Smooth muscle cell of the pulmonary artery (primary cell): ENCODE measurements around the gene DIPK1C. TPM values are rescaled to one million over a fixed set of nuclear protein-coding genes. Genes with fewer than 3 reads are reported as not detected.

Experiments
- total RNA-seq: library from RNA; depleted of rRNA; stranded (reverse); fragments of >200 nt; gene quantifications from 2 replicates; pipeline ENCODE4 v1.2.3, GENCODE V29; 2014

The DIPK1C gene
- not detected in 2 replicates for total RNA-seq

GRCh38 chr18:74457043-74457724 is at the start of gene DIPK1C:
Gene DIPK1C (minus strand): TSS chr18:74457308. CDS start chr18:74457259, 49 bp downstream.

GRCh38 chr18:74495581-74496507 is 38.7 kb upstream of the DIPK1C start, which contains the start of gene CNDP2:
Gene CNDP2 (plus strand): TSS chr18:74496363. CDS start chr18:74499974, 3,611 bp downstream.

Other genes starting within 250 kb of the DIPK1C start
- 33.3 and 36.6 TPM in 2 replicates for gene CYB5A, start 165.3 kb downstream of the DIPK1C start, total RNA-seq
- gene C18orf63, start 141.5 kb downstream of the DIPK1C start, total RNA-seq, result not detected in 2 replicates
- 55.8 and 68.5 TPM in 2 replicates for gene CNDP2, start 39.1 kb upstream of the DIPK1C start, total RNA-seq
- gene CNDP1, start 77.2 kb upstream of the DIPK1C start, total RNA-seq, result not detected in 2 replicates
- gene ZNF407, start 140.6 kb upstream of the DIPK1C start, total RNA-seq, result 15.2 and 17.9 TPM in 2 replicates